Kidney glomerular epithelial cell (primary cell): Measurements from ENCODE around the gene RHBDF1.

Experiments used
- DNase-seq: peaks from one replicate; lab custom pipeline; 2025; lab: John Stamatoyannopoulos, UW

The RHBDF1 gene

DNA sequence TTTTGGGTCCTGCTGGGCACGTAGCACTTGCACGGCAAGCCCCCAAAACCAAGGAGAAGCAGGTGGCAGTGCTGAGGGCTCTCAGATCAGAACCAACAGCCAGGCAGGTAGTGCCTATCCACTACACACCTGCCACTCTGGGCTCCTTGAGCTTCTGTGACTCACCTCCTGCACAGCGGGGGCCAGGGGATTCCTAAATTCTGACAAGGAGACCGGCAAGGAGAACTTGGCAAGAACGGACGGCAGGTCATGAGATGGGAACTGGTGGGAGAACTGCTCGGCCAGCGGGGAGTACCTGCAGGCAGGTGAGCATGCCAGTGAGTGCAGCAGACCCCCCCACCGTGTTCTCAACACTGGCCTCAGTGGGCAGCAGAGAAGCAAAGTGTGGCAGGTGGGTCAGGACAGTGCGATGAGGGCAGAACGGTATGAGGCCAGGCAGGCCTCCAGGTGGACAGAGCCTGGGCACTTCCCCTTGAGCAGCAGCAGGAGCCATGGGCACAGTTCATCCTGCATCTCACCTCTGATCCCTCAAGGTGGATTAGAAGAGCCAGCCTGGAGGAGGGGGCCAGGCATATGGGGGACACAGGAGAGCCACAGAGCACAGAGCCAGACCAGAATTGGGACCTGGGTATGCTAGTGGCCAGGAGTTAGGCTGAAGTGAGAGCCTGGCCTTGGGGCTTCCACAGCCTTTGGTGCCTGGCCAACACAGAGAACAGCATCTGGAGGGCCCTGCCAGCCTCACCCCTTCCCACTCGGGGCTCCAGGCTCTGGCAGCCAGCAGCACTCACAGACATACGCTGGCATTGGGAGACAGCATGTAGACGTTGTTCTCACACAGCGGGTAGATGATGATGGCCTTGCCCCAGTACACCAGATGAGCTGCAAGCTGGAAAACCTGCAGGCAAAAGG lies 20.3 kb upstream of the RHBDF1 start:
- no peak for DNase-seq

DNA sequence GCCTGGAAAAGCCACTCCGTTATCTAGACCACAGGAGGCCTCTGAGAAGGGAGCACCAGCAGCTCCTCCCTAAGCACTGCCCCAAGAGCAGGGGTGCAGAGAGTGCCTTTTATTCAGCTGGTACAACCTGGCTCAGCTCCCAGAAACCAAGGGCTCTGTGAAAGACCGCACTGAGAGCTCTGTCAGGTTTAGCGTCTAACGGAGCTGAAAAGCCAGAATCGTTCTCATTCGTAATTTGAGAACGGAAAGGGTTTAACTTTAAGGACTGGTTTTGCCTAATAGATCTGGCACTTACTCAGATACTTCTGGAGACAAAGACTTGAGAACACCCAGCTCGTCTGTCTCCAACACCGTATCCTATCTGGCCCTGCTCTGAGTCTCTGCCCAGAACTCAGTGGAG lies 19.1 kb upstream of the RHBDF1 start:
- DNase-seq, result no peak

DNA sequence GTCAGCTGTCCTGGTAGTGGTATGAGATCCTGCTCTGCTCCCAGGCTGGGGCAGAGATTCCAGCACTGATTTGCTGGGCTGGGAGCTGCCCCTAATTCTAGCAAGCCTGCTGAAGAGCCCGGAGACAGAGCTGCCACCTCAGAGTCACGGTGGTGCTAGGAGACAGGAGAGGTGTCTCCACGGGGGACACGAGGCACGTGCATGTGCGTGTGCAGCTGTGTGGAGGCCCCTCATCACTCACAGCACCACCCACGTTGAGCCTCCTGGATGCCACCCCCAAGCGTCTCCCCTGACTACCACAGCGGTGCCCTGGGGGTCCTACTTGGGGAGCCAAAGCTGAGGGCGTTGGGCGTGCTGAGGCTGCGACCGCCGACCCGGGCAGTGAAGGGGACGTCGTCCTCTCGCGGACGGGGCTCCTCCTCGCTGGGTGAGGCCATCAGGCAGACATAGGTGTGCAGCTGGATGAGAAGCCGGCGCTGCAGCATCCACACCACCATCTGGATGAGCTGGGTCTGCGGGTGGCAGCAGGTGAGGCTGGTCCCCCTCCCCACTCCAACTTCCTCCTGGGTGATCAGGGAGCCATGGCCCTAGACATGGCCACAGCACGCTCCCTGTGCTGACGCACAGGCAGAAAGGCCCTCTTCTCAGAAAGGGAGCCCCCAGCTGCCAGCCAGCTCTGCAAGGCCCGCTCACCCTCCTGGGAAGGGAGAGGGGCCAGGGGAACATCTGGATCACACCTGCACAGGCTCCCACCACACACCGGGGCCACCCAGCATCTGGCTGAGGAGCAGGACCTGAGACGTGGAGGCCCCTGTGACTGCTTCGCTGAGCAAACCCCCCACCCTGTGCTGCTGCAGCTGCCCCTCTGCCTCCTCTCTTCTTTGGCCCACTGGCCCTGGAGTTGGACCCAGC lies 17.2 kb upstream of the RHBDF1 start:
- no peak for DNase-seq

DNA sequence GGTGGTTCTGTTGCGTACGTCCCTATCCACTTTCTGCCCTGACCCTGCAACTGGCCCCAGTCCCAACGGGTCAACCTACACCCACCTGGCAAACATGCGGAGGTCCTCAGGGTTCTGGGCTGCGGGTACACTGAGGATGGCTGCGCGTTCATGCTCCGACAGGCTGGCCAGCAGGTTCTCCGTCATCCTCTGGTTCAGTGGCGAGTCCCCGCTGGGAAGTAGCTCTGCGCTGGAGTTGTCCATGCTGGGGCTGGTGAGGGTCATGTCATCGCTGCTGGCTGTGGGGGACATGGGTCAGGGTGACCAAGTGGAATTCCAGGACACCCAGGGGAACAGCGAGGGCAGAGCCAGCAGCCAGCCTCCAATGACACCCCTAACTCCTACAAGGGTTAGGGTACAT lies 16.2 kb upstream of the RHBDF1 start:
- DNase-seq, result no peak

DNA sequence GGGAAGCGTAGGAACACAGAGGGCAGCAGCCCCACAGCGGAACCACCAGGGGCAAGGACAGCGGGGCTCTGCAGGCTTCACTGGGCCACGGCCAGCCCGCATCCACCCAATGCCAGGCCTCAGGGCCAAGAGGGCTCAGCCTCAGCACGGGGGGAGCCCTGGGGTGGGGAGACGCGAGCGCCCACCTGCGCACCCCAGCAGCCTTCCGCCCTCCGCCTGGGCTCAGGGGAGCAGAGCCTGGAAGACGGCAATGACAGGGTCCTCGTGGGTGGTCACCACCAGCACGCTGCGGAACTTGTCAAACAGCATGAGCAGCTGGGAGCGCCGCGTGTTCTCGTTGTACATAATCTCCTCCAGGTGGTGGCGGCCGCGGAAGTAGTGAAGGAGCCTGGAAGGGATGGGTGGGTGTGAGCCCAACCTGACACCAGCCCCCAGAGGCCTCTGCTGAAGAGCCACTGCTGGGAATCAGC lies 14.1 kb upstream of the RHBDF1 start:
- no peak for DNase-seq

DNA sequence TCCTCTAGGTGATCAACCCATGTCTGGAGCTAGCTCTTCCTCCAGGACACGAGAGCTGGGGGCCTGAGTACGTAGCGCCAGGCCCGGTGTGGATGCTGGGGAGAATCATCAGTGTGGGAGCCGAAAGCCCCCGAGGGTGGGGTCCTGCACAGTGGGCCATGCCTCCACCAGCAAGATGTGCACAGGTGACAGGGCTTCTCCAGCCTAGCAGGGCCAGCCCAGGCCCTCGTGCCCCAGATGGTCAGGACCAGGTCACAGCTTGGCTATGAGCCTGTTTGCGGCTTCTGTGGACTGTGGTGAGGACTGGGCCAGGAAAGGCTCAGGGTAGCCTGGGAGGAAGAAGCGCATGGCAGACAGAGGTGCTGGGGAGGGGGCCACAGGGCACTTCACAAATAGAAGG lies 13.4 kb upstream of the RHBDF1 start:
- no peak for DNase-seq

DNA sequence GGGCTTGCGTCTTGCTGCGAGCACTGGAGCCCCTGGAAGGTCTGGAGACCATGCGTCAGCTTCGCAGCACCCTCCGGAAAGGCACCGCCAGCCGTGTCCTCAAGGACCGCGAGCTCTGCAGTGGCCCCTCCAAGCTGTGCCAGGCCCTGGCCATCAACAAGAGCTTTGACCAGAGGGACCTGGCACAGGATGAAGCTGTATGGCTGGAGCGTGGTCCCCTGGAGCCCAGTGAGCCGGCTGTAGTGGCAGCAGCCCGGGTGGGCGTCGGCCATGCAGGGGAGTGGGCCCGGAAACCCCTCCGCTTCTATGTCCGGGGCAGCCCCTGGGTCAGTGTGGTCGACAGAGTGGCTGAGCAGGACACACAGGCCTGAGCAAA lies 13.0 kb upstream of the RHBDF1 start:
- no peak for DNase-seq

DNA sequence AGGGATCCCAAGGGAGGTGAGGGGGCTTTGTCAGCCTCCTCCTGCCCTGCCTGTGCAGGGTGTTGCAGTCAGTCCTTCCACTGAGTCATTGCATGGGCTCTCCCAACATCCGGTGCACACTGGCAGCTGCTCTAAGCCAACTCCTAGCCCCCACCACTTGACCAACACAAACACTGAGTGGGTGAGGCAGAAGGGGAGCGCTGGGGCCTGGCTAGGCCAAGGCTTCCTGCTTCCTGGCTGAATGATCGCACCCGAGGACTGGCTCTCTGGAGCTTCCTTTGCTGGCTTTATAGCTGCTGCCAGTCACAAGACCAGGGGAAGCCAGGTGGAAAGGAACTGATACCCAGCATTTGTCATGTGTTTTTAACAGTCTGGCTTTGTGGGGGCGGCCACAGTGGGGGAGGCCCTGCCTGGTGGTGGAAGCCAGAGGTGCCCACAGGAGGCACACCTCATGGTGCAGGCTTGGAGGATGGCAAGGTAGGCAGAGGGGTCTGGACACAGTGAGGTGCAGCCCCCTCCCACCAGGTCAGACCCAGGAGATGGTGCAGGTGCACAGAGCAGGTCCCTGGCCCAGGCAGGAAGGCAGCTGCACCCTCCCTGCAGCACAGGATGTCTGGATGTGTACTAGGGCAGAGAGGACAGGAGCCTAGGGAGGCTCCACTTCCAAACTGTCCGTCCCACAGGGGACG lies 12.4 kb upstream of the RHBDF1 start:
- peak; percentile 98 for DNase-seq

DNA sequence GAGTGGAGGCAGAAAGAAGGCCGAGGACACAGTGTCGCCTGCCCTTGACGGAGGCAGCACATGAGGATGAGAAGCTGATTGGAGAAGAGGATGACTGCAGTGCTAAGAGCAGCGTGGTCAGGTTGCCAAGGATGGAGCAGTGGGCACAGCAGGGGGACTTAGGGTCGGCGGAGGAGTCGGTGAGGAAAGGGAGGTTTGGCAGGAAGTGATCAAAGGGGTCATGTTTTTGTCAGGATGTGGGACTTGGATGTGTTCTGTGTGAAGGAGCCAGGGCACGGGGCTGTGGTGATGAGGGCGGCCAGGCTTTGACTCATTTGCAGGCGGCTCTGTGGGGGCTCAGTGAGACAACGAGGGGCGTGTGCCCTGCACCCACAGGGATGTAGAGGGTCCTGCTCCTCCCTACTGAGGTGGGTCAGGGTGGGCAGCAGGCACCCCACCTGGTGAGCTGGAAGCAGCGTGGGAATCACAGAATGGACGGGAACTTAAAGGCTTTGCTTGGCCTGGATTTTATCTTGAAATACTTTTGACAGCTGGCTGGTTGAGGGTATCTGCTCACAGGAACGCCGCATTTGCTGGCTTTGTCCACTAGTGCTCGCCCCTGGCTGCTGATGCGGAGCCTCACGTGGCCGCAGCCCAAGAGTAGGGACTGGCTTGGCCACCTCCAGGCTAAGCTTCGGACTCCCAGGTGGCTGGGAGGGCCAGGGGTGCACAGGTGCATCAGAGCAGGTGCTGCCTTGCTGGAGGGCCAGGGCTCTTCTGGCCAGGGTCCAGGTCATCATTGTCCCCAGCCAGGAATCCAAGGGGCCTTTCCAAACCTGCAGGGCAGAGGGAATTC lies 11.6 kb upstream of the RHBDF1 start:
- DNase-seq, result no peak

DNA sequence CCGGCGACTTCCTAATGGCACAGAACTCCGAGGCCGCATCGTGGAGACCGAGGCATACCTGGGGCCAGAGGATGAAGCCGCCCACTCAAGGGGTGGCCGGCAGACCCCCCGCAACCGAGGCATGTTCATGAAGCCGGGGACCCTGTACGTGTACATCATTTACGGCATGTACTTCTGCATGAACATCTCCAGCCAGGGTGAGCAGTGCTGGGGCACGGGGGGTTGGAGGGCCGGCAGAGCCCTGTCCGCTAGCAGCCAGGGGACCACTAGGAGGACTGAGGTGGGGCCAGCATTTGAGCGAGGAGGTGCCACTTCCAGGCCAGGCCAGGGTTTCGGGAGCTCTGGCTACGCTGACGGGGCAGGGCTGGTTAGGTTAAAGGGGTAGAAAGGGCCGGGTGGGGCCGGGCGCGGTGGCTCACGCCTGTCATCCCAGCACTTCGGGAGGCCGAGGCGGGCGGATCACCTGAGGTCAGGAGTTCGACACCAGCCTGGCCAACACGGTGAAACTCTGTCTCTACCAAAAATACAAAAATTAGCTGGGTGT lies 10.7 kb upstream of the RHBDF1 start:
- no peak for DNase-seq

DNA sequence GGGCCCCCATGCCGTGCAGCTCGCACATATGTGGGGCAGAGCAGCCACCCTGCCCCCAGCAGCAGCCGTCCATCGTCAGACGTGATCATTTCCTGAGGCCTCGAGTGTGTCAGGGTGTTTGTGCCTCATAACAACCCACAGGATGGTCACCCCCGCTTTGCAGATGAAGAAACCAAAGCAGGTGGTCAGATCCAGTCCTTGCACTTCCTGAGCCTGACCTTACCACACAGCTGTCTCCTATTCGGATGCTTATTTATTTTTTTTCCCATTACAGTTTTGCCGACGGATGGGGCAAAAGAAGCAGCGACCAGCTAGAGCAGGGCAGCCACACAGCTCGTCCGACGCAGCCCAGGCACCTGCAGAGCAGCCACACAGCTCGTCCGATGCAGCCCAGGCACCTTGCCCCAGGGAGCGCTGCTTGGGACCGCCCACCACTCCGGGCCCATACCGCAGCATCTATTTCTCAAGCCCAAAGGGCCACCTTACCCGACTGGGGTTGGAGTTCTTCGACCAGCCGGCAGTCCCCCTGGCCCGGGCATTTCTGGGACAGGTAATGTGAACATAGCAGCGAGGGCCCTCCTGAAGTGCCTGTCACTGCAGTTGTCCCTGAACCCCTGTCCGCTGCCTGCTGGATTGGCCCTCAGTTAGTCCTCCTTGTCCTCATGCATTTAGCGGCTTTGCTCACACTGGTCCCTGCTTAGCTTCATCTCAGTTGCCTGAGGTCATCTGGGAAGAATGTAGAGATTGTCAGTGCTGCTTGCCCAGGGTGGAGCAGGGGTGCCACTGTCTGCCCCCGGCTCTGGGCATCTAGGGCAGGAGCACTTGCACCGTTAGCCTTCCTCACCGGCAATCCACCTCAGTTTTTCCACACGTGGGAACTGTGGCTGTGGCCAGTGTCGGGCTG lies 7.0 kb upstream of the RHBDF1 start:
- DNase-seq, result no peak

DNA sequence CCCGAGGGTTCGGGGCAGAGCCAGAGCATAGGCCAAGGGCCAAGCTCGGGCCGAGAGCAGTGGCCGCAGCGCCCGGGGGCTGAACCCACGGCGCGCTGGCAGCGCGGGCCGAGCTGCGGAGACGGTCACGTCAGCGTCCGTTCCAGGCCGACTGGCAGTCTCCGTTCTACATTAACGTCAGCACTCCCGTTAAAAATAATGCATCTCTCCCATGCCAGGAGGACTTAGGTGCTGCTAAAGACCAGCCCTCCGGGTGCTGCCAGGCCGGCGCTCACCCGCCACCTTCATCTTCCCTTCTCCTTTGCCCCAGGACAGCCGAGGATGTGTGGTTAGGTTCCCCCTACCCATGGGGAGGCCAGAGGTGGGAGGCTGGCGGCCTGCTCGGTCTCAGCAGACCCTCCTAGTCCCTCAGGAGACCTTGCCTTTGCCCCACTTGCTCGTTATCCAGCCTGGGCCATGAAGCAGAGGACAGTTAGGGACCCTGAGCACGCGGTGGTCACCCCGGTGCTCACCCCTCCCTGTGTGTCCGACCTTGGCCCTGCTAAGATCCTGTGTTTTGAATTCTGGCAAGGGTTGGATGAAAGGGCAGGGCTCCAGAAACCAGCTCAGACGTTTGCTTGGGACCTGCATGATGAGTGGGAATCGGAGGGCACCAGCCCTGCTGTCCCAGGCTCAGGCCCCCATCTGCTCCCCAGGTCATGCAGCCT lies 6.2 kb upstream of the RHBDF1 start:
- no peak for DNase-seq

DNA sequence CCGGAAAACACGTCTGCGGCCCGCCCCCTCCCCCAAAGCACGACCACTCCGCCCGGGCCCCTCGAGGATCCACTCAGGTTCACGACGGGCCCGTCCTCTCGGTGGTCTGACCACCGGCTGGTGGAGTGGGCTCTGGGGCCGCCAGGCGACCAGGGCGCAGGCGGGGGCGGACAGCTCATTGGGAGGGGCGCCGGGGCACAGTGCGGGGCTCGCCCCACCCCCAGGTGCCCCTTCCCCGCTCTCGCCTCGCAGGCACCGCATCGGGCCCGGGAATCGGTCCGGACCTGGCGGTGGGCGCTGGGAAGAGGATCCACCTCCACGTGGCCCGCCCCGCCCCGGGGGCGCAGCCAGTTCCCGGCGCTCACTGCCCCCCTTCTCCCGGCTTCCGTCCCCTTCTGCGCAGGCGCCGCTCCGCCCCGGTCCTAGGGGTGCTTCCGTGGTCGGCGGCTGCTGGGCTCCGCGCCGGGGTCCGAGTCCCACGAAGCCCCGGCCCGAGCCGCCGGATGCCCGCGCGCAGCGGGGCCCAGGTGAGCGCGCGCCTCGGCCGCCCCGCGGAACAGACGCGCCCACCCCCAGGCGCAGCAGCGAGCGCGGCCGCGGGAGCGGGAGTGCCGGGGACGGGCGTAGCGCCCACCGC lies 5.5 kb upstream of the RHBDF1 start, which contains the start of gene MPG:
Gene MPG, plus strand, starts transcription at position 419 of the 637 bp plus-strand sequence. Its CDS starts 85 bp downstream, at position 504.
- DNase-seq, result peak; percentile 53

DNA sequence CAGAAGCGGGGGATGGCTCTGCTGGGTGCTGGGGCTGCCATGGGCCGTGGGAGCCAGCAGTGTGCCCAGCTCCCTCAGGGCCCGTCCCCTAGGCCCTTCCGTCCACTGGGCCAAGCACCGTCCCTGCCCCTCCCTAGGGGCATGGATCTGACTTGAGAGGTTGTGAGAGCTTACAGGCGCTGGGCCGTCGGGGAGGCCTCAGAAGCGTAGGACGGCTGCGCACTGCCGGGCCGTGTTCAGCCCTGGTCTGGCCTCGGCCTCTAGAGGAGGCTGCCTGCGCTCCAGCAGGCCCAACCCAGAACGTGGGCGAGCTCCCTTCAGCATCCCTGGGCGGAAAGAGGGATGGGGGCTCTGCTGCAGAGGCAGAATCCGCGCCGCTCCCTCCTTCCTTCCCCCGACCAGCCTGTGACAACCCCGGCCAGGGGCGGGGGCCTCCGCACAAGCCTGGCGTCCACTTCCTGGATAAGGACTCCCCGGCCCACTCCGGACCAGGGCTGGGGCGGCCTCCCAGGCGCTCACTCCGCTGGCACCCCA lies 4.9 kb upstream of the RHBDF1 start:
- no peak for DNase-seq

DNA sequence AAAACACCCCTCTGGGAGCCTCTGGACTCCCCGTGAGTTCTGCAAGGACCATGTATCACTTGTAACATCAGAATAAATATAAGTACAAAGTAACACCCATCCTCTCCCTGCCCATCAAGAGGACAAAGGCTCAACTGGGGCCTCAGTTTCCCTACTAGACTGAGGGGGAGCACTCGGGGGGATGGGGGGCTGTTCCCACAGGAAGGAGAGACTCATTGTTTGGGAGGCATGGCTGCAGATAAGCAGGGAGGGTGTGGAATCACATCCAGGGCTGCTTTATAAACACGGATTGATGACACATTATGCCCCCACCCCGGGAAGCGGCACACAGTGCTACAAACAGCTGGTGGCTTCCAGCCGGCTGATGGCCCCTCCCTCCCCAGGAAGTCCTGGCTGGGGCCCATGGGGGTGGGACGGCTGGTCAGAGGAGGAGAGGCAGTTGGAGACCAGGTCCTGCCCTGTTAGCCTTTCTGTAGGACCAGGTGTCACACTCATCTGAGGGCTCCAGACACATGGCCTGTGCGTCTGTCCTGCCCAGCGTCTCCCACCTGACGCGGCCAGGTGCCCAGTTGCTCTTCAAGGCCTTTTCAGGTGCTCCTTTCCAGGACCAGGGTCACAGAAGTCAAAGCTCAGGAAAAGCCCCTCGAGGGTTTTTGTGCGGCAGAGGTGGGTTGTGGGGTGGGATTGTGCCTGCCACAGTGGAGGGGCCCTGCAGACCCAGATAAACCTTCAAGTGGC lies 4.3 kb upstream of the RHBDF1 start:
- DNase-seq, result peak; percentile 34

DNA sequence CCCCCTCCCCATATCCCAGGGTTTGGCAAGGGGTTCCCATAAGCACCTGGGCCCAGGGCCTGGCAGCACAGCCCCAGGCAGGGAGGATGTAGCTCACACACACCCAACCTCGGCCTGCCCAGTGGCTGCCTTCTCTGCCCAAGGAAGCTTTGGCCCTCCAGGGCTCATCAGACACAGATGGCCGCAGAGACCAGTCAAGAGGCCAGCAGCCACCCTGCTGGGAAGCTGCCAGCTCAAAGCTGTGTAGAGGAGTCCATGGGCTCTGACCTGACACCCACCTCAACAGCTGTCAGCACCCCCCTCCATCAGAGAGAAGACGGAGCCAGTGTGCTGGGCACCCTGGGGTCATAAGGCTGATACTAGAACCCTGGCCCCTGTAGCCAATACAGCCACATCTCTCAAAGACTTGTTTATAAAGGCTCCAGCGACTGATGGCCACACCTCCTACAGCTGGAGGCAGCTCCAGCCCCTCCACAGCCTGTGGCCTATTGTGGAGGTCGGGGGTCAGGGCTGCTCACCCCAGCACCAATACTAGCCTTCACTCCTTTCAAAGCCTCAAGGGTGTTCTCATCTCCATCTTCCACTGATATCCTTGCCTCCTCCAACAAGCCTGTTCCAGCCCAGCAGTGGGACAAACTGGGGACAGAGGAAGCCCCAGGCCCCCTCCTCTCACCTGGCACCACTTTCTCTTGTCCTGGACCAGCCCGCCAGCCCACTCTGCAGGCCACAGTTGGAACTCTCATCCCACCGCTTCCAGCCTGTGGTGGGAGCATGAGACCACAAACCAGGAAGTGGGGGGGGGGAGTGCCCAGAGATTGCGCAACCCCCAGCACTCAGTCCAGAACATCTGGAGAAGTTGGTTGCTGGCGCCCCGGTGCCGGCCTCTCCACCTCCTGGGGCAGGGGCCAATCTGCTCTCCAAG lies 3.4 kb upstream of the RHBDF1 start:
- no peak for DNase-seq
